ENCODE measurements around the gene VN1R5. TPM values are rescaled to one million over a fixed set of nuclear protein-coding genes. Genes with fewer than 3 reads are reported as not detected.

Gene VN1R5
- total and polyA plus RNA-seq, 2 of the 13 experiments (the other 11 are each of a cell fraction or from before 2014, with no cell fraction given): not detected

GRCh38 chr1:247210376-247211117, 45.3 kb upstream of the VN1R5 start (continued):
- TF ChIP-seq ZSCAN30 (CRISPR knock-in tag; IDR thresholded peaks at IDR 0.05): no peak
- TF ChIP-seq MTF2 (CRISPR knock-in tag; IDR thresholded peaks at IDR 0.05; ENCODE audit: borderline replicate concordance): no peak
- TF ChIP-seq ZNF513 (CRISPR knock-in tag; conservative IDR thresholded peaks at IDR 0.05): no peak
- no peak; the same call in 1 of the 2 replicates for TF ChIP-seq ZNF691 (CRISPR knock-in tag; IDR thresholded peaks at IDR 0.05; ENCODE audit: borderline replicate concordance, low read depth)
- TF ChIP-seq RBFOX2 (IDR thresholded peaks at IDR 0.05; ENCODE audit: low read depth, low read length): peak; percentile 74
- no peak for TF ChIP-seq GTF2F1 (IDR thresholded peaks at IDR 0.05; ENCODE audit: low read length)
- no peak for TF ChIP-seq TOE1 (CRISPR knock-in tag; IDR thresholded peaks at IDR 0.05)
- TF ChIP-seq ZBTB7A (CRISPR knock-in tag; IDR thresholded peaks at IDR 0.05): no peak
- TF ChIP-seq ATF4 (CRISPR knock-in tag; IDR thresholded peaks at IDR 0.05): no peak
- TF ChIP-seq ZNF432 (CRISPR knock-in tag; IDR thresholded peaks at IDR 0.05; ENCODE audit: borderline replicate concordance): no peak
- TF ChIP-seq TCF12 (IDR thresholded peaks at IDR 0.05): no peak
- TF ChIP-seq TCF12 (CRISPR knock-in tag; IDR thresholded peaks at IDR 0.05): 0 out of 2 replicates have a peak, but pooled peaks have one; percentile 21
- TF ChIP-seq TRIM22 (IDR thresholded peaks at IDR 0.05): no peak
- TF ChIP-seq CREB3 (CRISPR knock-in tag; IDR thresholded peaks at IDR 0.05): no peak
- TF ChIP-seq POLR2AphosphoS2 (IDR thresholded peaks at IDR 0.05; ENCODE audit: low read depth, low read length): no peak
- TF ChIP-seq PRDM10 (CRISPR knock-in tag; IDR thresholded peaks at IDR 0.05; ENCODE audit: low read depth): no peak; the same call in 1 of the 2 replicates
- no peak for TF ChIP-seq JUN (CRISPR knock-in tag; IDR thresholded peaks at IDR 0.05)
- TF ChIP-seq ZNF709 (CRISPR knock-in tag; IDR thresholded peaks at IDR 0.05): peak; percentile 59; the same call in 1 of the 2 replicates
- no peak for TF ChIP-seq SRY (CRISPR knock-in tag; IDR thresholded peaks at IDR 0.05)
